ENCODE data around the gene MUC4. TPM values are rescaled to one million over a fixed set of nuclear protein-coding genes. Genes with fewer than 3 reads are reported as not detected.

MUC4 gene
- 0.14 TPM for total RNA-seq

DNA sequence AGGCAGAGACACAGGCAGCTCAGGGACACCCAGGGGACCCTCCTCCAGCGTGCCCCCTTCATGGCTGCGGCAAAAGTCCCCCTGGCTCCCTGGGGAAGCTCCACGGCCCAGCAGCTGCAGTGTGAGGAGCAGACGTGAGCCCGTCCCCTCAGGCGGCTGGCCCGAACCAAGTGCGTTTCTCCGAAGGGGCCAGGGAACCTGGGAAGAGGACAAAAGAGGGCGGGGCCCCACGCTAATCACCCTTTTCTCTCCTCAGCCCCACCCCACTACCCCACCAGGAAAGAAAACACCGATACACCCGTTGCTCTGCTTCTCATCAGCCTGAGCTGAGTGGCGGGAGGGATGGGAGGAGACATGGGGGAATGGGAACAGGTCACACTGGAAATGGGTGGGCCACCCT is at the start of gene MUC4:
Gene MUC4, minus strand, starts transcription at position 174 of the 400 bp plus-strand sequence. Its CDS starts 112 bp downstream, at position 62.
- no peak for DNase-seq (ENCODE audit: low spot score)

GRCh38 chr3:195860456-195860855 is 48.7 kb upstream of the MUC4 start:
- no peak for DNase-seq (ENCODE audit: low spot score)

GRCh38 chr3:195859846-195860411 is 48.2 kb upstream of the MUC4 start:
- DNase-seq (ENCODE audit: low spot score), result no peak

- peak; percentile 75 for DNase-seq (ENCODE audit: low spot score)
Observed at GRCh38 chr3:195859061-195859845, 47.5 kb upstream of the MUC4 start.

DNA sequence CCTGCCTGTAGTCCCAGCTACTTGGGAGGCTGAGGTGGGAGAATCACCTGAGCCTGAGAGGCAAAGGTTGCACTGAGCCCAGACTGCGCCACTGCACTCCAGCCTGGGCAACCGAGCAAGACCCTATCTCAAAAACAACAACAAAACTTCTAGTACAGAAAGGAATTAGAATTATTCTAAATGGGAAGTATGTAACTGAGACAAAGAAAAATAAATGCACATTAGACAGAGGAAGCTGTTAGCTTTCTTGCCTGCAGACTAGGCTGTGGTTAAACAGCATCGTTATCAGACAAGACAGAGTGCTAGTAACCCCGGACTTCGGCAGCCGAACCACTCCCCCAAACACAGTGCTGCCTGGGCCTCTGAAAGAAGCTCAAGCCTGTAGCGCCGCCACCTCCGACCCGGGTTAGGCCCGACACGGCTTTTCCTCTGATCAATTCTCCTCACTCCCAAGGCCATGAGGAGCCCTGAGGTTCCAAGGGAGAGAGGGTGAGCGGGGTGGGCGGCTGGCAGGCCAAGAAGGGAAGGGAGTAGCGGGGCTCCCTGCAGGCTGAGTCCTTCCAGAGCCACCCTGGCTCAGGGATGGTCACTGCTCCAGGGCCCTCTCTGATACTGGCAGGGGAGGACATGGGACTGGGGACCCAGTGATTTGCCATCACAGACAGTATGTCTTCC is 44.8 kb upstream of the MUC4 start:
- DNase-seq (ENCODE audit: low spot score), result no peak

DNA sequence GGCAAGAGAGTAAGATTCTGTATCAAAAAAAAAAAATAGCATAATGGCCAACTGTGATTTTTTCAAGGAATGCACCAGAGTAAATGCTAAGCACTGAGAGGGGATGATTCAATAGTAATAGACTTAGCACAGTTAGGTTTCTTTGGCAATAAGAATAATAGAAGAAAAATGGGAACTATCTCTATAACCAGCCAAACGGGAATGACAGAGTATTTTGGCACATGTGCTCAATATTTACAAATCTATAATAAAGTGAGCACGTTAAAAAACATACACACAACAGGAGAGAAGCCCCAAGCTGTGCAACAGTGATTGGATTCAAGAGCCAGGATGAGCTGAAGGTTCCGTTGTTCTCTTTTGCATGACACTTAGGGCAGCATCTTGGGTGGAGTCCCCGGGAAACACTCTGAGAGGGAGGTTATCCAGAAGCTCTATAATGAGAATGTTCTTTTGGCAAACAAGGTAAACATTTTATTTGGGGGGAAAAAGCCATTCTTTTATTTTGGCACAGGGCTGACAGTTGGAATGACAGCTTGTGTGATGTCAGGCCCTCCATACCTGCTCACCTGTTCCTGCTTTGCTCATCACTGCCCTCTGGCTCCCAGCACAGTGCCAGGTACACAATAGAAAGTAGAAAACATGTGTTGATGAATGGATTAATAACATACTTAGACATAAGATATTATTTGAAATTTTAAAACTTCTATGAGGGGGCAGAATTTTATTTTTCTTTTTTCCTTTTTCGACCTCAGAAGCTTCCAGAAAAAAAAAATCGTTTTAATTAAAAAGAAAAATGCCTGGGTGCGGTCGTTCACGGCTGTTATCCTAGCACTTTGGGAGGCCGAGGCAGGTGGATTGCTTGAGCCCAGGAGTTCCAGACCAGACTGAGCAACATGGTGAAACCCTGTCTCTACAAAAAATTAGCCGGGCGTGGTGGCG is 44.0 kb upstream of the MUC4 start:
- DNase-seq (ENCODE audit: low spot score), result no peak

DNA sequence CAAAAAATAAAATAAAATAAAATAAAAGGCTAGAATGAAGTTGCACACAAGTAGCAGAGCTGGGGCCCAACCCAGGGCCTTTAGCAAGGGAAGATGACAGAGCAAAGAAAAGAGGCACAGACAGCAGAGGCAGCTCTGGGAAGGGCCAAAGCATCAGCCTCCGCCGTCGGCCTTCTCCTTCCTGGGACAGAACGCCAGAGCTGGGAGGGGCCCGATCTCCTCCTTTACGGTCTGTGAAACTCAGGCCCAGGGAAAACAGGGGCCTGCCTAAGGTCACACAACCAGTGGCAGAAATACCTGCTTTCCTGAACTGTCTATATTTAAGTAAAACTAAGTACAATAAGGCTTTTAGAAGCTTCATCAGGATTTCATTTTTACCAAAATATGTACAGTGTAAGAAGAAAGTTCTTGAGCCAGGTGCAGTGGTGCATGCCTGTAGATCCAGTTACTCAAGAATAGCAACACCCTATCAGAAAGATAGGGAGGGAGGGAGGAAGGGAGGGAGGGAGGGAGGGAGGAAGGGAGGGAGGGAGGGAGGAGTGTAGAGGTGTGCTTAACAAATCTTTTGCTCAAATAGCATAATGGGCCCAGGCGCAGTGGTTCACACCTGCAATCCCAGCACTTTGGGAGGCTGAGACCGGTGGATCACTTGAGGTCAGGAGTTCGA is 43.0 kb upstream of the MUC4 start:
- no peak for DNase-seq (ENCODE audit: low spot score)

DNA sequence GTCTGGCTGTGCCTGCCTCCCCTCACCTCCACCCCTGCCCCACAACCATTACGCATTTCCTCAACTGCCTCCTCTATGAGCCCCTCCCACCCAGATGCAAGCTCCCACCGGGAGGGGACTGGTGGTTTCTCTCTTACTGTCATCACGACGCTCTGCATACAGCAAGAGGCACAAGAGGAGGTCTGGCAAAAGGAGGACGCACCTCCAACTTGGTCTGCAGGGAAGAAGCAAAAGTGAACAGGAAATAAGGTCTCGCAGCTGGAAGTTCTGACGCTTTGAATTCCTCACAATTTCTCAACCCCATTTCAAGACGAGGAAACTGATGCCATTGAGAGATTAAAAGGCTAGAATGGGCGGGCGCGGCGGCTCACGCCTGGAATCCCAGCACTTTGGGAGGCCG is 42.3 kb upstream of the MUC4 start:
- DNase-seq (ENCODE audit: low spot score), result no peak

DNA sequence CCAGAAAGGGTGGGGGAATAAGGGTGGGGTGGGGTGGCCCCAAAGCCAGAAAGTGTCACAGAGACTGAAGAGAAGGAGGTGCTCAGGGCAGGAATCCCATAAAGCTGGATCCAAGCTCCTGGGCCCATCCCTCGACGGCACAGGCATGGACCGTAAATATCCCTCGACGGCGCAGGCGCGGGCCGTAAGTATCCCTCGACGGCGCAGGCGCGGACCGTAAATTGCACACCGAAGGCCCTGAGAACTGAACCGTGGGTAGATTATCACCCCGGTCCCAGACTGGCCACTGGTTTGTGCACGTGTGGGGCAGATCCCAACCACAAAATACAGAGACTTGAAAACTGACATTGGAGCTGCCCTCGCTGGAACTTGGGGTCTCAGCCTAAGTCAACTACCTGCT is 41.3 kb upstream of the MUC4 start:
- DNase-seq (ENCODE audit: low spot score), result no peak

GRCh38 chr3:195850857-195851543 is 39.3 kb upstream of the MUC4 start:
- DNase-seq (ENCODE audit: low spot score), result peak; percentile 92

DNA sequence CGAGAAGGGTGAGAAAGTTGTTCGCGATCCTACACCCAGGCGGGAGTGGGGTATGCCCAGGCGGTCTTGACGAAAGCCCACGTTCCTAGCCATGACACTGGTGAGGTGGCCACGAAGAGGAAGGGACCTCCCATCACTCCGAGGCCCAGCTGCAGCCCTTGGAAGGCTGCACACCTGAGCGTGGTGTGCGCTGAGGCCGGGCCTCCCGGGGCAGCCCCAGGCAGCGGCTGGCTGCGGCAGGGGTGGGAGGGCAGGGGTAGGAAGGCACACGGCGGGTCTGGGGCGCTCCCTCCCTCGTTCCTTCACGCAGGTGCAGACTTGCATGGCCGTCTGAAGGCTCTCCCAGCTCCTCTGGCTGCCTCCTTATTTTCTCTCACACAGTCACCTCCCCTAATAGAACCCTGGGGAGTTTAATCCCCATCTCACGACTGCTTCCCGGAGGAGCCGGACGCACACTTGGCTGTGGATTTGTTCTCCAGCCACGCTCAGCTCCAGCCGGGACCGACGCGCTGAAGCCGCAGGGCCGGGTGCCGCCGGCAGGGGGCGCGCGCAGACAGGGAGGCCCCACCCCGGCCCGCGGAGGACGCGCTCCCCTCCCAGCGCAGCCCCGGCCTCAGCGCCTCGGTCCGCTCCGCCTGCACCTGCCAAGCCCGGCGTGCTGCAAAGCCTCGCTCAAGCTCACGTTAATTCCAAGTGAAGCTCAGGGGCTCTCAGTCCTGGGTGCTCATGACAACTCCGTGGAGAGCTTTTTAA is 37.8 kb upstream of the MUC4 start:
- DNase-seq (ENCODE audit: low spot score), result no peak

DNA sequence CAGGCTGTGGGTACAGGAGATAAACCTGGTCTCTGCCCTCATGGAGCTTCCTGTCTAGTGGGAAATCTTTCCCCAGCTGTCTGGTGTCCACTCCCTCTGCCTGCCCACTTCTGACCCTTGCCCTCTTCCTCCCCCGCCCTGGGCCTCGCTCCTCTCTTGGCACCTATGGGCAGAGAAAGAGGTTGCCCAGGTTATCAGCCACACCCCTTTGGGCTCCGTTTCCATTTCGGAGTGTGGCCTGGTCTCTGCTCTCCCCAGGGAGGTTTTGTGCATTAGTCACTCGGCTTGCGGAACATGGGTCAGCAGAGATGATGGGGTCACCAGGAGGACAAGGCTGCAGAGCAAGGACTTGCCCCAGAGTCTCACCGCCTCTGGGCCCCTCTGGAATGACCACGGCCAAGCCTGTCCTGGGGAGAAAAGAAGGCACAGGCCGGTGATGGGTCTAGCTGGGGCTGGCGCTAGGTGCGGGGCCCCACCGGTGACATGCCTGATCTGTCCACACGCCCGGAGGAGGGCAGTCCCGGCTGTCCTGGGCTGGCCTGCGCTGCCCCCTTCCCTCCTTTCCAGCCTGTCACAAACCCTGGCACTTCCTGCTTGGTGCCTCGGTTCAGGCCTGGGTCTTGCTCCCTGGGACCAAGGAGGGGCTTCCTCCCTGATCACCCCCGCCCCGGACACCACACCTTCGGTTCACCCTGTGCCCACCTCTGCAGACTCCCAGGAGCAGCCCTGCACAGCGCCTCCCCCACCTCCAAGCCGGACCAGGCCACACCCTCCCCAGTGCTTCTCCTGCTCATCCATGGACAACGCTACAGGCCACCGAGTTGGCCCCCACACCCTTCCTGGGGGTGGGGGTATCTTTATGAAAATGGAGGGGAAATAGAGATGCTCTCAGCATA is 35.6 kb upstream of the MUC4 start:
- DNase-seq (ENCODE audit: low spot score), result no peak

GRCh38 chr3:195845483-195845882 is 33.8 kb upstream of the MUC4 start:
- DNase-seq (ENCODE audit: low spot score), result no peak

DNA sequence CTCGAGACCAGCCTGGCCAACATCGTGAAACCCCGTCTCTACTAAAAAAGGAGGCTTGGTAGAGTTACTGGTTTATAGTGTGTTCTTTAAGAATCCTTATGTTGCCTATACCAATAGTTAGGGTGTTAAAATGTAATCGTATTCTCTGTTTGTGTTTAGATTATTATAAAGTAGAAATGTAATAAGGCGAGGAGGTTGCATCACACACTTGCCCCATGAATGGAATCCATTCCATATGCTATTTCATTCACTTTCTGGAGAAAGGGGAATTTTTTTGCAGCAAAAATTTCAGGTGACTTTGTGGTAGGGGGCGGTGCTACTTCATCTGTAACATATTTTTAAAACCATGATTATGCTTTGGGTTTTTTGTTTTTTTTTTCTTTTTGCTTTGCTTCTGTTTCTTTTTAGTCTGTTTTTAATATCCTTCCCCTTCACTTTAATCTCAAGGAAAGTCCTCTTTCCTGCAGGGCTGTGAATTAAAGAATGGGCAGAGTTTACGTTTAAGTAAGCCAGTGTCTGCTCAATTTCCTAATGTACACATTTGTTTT is 33.0 kb upstream of the MUC4 start:
- DNase-seq (ENCODE audit: low spot score), result no peak

DNA sequence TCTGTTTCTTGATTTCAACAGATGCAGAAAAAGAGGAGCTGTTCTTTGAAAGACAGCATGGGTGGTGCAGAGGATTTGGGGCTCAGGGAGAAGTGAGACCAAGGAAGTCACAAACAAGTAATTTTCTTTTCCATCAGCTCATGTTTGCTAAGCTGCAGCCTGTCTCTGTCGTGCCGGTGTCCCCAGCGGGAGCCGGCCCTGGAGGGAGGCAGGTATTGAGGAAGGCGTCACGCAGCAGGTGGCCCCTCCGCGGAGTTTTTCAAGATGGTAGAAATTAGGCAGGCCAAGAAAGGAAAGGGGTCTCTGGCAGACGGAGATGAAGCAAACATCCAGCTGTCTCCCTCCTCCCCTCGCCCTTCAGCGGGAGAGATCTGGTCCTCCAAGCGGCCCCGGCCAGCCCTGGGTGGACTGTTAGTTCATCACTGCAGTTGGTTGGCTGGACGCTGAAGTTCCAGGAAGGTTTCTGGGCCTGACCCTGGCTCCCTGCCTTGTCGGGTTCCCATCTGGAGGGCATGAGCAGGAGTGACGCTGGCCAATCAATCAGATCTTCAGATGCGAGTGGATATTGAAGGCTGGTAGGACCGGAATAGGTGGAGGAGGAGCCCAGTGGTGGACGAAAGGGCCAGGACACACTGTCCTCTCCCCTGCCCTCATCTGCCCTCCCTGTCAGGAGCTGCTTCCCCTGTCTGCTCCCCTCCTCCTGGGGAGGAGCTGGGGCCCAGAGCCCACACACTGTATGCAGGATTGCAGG is 27.7 kb upstream of the MUC4 start:
- no peak for DNase-seq (ENCODE audit: low spot score)

- DNase-seq (ENCODE audit: low spot score), result no peak
Observed at GRCh38 chr3:195838714-195839113, 27.0 kb upstream of the MUC4 start.

DNA sequence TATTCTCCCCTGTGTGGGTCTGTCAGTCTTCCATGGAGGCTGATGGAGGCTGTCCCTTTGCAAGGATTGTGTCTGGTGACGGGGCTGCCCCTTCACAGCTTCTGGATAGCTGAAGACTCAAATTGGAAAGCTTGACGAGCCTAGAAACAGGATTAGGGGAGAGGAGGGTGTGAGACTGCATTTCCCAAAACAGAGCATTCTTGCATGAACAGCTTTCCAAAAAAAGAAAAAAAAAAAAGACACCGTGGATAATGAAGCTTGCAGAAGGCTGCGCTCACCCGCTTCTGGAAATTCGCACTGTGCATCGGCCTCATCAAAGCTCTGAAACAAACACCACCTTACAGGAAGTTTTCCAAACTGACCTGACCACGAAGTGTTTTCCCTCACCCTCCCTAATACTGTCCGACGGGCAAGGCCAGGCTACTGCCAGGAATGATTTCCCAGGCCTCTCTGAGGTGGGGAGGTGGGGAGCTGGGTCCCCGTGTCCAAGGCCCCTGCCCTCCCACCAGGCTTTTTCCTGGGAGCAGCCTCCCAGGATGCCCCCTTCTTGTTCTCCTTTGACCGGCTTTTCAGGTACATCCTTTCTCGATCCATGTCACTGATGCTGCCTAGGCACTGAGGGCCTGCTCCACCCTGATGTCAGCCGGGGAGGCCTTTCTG is 24.9 kb upstream of the MUC4 start:
- DNase-seq (ENCODE audit: low spot score), result no peak
